ENCODE data around the gene XPA. TPM values are rescaled to one million over a fixed set of nuclear protein-coding genes. Genes with fewer than 3 reads are reported as not detected.

The XPA gene
- total and polyA plus RNA-seq, 2 donors (not counting 1 experiment from before 2014, with no cell fraction given): 6.1 to 9.7 TPM

DNA sequence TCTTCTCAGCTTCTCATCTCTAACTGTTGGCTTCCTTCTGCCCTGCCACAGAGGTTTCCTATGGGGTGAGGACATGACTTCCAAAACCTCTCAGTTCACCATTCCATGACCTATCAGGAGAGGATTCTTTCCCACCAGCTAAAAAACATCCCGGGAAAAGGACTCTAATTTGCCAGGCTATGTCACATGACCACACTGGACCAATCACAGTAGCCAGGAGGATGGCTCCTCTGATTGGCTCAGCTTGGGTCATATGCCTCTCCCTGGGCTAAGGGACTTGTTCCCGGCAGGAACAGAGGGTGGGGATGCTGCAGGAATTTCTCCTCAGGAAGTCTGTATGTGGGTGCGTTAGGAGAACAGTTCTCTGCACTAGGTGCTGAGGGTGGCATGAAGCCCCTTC lies 40.3 kb upstream of the XPA start:
- Histone ChIP-seq H3K27me3 (ENCODE audit: control insufficient read depth, insufficient read depth, low read length) (peaks cover 12% of the 10 kb centered on the region), H3K4me1 (ENCODE audit: control insufficient read depth, extremely low read depth, insufficient read depth, low read length) (peaks cover 2% of the 10 kb centered on the region), H3K4me2 (ENCODE audit: extremely low read depth, insufficient read depth, low read length) (no peak overlapping the region), H3K27ac (ENCODE audit: insufficient read depth, low read length) (no peak overlapping the region), H3K9me3 (ENCODE audit: control insufficient read depth, insufficient read depth, low read depth, low read length) (no peaks in the 10 kb centered on the region), H3K9ac (ENCODE audit: insufficient read depth, low read length) (no peak overlapping the region), H3K36me3 (ENCODE audit: control insufficient read depth, insufficient read depth, low read length) (no peaks in the 10 kb centered on the region), H3K79me2 (ENCODE audit: control insufficient read depth, insufficient read depth, low read length) (no peaks in the 10 kb centered on the region), H4K20me1 (ENCODE audit: control insufficient read depth, extremely low read depth, insufficient read depth, low read length) (no peaks in the 10 kb centered on the region), H2AFZ (ENCODE audit: low read length) (no peak overlapping the region), H3K4me3 (replicated peaks in 1 of 4; ENCODE audit: control extremely low read depth in 1 of 4, insufficient read depth in 1 of 4, low read depth in 3 of 4, low read length in 4 of 4) (no peak overlapping the region)
- TF ChIP-seq, protein P1, sequence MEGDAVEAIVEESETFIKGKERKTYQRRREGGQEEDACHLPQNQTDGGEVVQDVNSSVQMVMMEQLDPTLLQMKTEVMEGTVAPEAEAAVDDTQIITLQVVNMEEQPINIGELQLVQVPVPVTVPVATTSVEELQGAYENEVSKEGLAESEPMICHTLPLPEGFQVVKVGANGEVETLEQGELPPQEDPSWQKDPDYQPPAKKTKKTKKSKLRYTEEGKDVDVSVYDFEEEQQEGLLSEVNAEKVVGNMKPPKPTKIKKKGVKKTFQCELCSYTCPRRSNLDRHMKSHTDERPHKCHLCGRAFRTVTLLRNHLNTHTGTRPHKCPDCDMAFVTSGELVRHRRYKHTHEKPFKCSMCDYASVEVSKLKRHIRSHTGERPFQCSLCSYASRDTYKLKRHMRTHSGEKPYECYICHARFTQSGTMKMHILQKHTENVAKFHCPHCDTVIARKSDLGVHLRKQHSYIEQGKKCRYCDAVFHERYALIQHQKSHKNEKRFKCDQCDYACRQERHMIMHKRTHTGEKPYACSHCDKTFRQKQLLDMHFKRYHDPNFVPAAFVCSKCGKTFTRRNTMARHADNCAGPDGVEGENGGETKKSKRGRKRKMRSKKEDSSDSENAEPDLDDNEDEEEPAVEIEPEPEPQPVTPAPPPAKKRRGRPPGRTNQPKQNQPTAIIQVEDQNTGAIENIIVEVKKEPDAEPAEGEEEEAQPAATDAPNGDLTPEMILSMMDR (conservative IDR thresholded peaks at IDR 0.05 in 1 of 2, IDR thresholded peaks at IDR 0.05 in 1 of 2; ENCODE audit: low read depth in 1 of 2, low read length in 2 of 2): no peak
- no peak for TF ChIP-seq EZH2 (IDR thresholded peaks at IDR 0.05; ENCODE audit: low read length, missing control alignments)
- DNase-seq (ENCODE audit: low read depth in 2 of 2): no peak

- Histone ChIP-seq H3K79me2 (ENCODE audit: control insufficient read depth, insufficient read depth, low read length) (no peaks in the 10 kb centered on the region), H3K4me1 (ENCODE audit: control insufficient read depth, extremely low read depth, insufficient read depth, low read length) (no peaks in the 10 kb centered on the region), H4K20me1 (ENCODE audit: control insufficient read depth, extremely low read depth, insufficient read depth, low read length) (no peaks in the 10 kb centered on the region), H3K4me3 (replicated peaks in 1 of 4; ENCODE audit: control extremely low read depth in 1 of 4, insufficient read depth in 1 of 4, low read depth in 3 of 4, low read length in 4 of 4) (no peak overlapping the region), H3K4me2 (ENCODE audit: extremely low read depth, insufficient read depth, low read length) (no peak overlapping the region), H2AFZ (ENCODE audit: low read length) (no peak overlapping the region), H3K9ac (ENCODE audit: insufficient read depth, low read length) (no peak overlapping the region), H3K36me3 (ENCODE audit: control insufficient read depth, insufficient read depth, low read length) (no peaks in the 10 kb centered on the region), H3K27me3 (ENCODE audit: control insufficient read depth, insufficient read depth, low read length) (peaks cover 11% of the 10 kb centered on the region), H3K9me3 (ENCODE audit: control insufficient read depth, insufficient read depth, low read depth, low read length) (no peaks in the 10 kb centered on the region), H3K27ac (ENCODE audit: insufficient read depth, low read length) (no peak overlapping the region)
- DNase-seq (ENCODE audit: low read depth in 2 of 2): no peak
- TF ChIP-seq EZH2 (IDR thresholded peaks at IDR 0.05; ENCODE audit: low read length, missing control alignments): no peak
- TF ChIP-seq, protein P1 (conservative IDR thresholded peaks at IDR 0.05 in 1 of 2, IDR thresholded peaks at IDR 0.05 in 1 of 2; ENCODE audit: low read depth in 1 of 2, low read length in 2 of 2): no peak
Measured at GRCh38 chr9:97735070-97735600, 38.0 kb upstream of the XPA start.

GRCh38 chr9:97726716-97727115 lies 29.6 kb upstream of the XPA start:
- Histone ChIP-seq H3K4me1 (ENCODE audit: control insufficient read depth, extremely low read depth, insufficient read depth, low read length) (no peaks in the 10 kb centered on the region), H3K27me3 (ENCODE audit: control insufficient read depth, insufficient read depth, low read length) (peaks cover 22% of the 10 kb centered on the region), H3K27ac (ENCODE audit: insufficient read depth, low read length) (no peak overlapping the region), H3K36me3 (ENCODE audit: control insufficient read depth, insufficient read depth, low read length) (no peaks in the 10 kb centered on the region), H3K4me3 (replicated peaks in 1 of 4; ENCODE audit: control extremely low read depth in 1 of 4, insufficient read depth in 1 of 4, low read depth in 3 of 4, low read length in 4 of 4) (no peak overlapping the region), H3K9ac (ENCODE audit: insufficient read depth, low read length) (no peak overlapping the region), H2AFZ (ENCODE audit: low read length) (no peak overlapping the region), H3K4me2 (ENCODE audit: extremely low read depth, insufficient read depth, low read length) (no peak overlapping the region), H3K79me2 (ENCODE audit: control insufficient read depth, insufficient read depth, low read length) (no peaks in the 10 kb centered on the region), H3K9me3 (ENCODE audit: control insufficient read depth, insufficient read depth, low read depth, low read length) (no peaks in the 10 kb centered on the region), H4K20me1 (ENCODE audit: control insufficient read depth, extremely low read depth, insufficient read depth, low read length) (no peaks in the 10 kb centered on the region)
- TF ChIP-seq, protein P1 (conservative IDR thresholded peaks at IDR 0.05 in 1 of 2, IDR thresholded peaks at IDR 0.05 in 1 of 2; ENCODE audit: low read depth in 1 of 2, low read length in 2 of 2): no peak
- TF ChIP-seq EZH2 (IDR thresholded peaks at IDR 0.05; ENCODE audit: low read length, missing control alignments): no peak
- no peak for DNase-seq (ENCODE audit: low read depth in 2 of 2)

Data from fibroblast of lung (primary cell).